Kidney capillary endothelial cell (primary cell): ENCODE data around the gene SPINK1.
"Not testable (repeated sequence)": the region's sequence is repeated elsewhere in the genome, so short reads cannot be mapped to it uniquely, and the experiment has no call there.

Source experiments
- DNase-seq: peaks from one replicate; pipeline ENCODE4 v3.0.0-alpha.2; 2018; ENCODE audit warnings: low spot score

SPINK1 gene, protein sequence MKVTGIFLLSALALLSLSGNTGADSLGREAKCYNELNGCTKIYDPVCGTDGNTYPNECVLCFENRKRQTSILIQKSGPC

DNA sequence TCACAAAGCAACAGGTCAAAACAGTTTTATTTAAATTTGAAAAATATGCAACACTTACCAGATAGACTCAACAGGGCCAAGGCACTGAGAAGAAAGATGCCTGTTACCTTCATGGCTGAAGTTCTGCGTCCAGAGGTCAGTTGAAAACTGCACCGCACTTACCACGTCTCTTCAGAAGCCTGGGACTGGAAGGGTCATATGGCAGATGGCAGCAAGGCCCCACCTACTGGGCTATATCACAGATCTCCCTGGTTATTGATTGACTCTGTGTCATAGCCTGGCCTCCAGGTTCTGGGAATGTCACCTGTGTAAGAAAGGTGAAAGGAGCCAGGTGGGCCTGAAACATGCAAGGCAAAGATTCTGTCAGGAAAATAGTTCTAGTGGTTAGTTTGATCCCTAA lies at the start of gene SPINK1:
Gene SPINK1, minus strand, starts transcription at position 207 of the 400 bp plus-strand sequence. Its CDS starts 94 bp downstream, at position 113.
- no peak for DNase-seq

DNA sequence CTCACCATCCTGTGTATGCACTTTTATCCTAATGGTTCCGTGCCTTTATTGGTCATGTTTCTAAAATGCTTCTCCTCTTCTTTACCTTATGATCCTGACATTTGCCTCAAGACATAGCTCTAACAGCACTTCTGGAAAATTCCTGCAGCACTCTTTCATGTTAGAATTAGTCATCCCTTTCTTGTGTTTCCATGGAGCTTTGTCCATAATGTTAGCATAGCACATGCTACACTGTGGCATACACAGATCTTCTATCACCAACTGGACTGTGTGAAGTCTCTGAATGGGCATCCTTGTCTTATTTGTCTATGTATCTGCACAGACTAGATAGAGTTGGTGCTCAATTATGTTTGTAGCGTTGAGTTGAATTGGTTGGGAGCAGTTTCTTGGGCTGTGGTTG lies 49.0 kb upstream of the SPINK1 start:
- DNase-seq = no peak

DNA sequence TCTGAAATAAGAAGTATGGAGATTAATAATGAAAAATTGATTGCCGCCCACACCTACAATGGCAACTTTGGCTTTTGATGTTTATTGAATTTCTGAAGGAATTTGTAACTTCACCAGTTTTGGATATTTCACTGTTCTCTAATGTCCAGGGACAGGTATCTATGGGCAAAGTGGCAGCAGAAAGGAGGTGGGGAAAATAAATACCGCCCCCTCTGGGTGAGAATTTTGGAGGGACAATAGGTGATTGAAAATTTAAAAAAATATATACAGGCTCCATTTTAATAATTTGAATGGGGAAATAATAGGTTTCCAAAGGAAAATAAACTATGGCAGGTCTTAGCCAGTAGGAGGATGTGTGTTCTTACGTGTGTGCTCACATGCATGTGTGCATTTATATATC lies 48.3 kb upstream of the SPINK1 start:
- no peak for DNase-seq

DNA sequence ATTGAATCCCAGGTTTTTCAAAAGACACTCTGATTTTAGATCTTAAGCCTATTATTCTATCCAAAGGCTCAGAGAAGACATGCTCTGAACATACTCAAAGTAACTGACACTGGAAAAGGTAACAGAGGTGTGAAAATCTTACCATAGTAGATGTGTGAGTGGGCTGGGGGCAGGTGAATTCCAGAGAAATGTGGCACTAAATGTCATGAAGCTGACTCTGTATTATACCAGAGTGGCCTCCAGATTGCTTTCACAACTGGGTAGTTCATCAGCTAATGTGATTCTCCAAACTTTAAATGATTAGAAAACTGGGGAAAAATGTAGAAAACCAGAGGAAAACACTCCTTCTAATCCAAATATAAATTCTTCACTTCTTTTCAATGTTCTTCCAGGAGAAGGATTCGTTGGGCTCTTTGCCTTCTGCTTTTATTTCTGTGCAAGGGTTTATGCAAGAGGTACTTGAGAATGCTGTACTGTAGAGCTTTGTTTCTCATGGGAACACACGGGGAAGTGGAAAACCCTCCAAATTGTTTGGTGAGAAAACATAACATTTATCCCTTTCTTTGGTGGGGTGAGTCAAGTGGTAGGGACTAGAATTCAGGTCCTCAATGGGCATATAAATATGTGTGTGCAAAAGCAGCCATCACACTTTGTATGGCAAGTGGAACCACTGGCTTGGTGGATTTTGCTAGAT lies 46.7 kb upstream of the SPINK1 start, which contains the start of gene SCGB3A2:
Gene SCGB3A2, plus strand, starts transcription at position 646 of the 694 bp plus-strand sequence. CDS start 93 bp downstream, outside the sequence.
- DNase-seq = no peak

DNA sequence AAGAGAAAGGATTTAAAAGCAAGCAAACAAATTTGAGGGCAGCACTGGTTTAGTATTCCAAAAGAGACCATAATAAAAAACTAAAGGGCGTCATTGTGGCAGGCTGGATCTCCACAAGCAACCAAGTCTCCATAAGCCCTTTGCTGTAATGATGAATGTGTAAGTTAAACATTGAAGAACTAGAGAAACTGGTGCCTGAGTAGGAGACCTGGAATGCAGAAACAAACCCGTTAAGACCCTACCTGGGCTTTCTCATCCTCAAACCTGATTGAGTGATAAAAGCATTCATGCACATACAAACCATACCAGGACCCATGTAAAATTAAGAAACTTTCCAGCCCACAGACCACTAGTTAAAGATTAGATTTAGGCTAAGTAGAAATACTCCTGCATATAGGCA lies 45.2 kb upstream of the SPINK1 start:
- DNase-seq = no peak

DNA sequence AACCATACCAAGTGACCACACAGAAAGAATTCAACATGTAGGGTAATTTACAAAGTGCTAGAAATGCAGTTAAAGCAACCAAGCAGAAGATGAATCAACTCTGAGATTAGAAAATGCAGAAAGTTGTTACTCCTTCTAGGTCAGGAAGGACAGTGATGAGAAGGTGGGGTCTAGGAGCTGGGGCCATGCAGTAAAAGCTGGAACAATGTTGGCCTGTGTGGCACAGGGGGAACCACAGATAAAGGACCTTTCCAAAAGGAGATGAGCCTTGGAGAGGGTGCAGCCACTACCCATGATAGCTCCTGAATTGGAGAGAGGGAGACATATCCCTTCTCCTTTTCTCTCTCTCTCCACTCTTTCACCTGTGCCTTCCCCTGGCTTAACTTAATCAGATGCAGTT lies 44.7 kb upstream of the SPINK1 start:
- DNase-seq = no peak

DNA sequence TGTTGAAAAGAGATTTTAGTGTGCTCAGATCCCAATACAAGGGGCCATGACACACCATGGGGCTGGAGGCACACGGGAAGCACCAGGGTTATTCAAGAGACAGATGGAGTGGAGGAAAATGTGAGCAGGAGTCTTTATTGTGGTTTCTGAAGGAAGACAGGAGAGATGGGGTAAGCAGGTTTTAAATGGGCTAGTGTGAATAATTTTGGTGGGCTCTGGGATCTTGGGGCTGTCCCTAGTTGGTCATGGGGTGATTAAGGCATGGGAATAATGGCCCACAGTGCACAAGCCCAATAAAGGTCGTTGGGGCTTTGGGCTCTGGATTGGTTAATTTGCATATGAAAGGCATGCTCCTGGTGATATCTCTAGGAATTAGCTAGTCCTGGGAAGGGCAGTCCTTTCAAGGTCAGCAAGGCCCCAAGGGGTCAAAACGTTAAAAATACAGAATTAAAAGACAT lies 43.5 kb upstream of the SPINK1 start:
- no peak for DNase-seq

DNA sequence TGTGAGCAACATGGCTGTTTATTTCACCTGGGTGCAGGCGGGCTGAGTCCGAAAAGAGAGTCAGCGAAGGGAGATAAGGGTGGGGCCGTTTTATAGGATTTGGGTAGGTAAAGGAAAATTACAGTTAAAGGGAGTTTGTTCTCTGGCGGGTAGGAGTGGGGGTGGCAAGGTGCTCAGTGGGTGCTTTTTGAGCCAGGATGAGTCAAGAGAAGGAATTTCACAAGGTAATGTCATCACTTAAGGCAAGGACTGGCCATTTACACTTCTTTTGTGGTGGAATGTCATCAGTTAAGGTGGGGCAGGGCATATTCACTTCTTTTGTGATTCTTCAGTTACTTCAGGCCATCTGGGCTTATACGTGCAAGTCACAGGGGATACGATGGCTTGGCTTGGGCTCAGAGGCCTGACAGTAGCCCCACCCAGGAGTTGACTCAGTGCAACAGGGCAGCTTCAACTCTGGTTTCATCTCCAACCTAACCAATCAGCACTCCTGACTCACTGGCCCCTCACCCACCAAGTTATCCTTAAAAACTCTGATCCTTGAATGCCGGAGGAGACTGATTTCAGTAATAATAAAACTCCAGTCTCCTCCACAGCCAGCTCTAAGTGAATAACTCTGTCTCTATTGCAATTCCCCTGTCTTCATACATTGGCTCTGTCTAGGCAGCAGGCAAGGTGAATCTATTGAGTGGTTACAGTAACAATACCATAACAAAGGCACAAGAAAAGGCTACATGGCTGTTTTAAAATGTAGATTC lies 42.8 kb upstream of the SPINK1 start:
- not testable (repeated sequence) for DNase-seq

DNA sequence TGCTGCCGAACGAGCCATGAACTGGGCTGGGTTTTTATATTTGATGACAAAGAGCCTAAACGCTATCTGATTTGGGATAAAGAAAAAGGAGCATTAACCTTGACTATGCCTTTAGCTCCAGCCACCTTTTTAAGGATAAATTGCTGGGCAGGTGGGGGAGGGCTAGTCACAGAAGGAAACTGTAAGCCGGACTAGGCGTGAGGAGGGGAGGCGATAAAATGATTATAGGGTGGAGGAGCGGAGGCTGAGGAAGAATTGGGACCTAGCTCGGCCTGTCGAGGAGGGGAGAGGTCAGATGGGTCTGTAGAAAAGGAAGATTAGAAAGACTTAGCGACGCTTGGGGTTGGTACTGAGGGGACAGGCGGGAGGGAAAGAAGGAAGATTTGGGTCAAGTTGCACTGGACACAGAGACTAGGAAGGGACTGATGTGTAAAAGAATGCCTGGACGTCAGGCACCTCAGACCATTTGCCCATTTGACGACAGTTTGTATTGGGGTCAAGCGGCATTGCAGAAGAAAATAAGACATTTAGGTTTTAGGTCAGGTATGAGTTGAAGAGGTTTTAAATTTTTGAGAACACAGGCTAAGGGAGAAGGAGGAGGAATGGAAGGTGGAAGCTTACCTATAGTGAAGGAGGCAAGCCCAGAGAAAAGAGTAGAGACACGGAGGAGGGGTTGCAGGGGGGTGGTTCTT lies 41.4 kb upstream of the SPINK1 start:
- DNase-seq = not testable (repeated sequence)

DNA sequence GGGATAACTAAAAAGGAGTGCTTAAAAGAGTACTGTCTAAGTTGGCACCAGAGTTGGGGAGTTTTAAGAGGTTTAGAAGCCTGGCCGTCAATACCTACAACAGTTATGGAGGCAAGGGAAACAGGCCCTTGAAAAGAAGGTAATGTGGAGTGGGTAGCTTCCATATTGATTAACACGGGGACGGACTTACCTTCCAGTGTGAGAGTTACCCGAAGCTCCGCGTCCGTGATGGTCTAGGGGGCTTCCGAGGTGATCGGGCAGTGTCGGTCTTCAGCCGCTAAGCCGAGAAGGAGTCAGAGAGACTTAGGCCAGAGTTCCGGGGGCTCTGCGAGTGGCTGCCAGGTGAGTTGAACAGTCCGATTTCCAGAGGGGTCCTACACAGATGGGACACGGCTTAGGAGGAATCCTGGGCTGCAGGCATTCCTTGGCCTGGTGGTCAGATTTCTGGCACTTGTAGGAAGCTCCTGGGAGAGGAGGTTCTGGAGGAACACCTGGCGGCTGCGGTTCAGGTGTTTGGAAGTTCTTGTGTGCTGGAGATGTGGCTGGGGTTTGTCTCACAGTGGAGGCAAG lies 40.6 kb upstream of the SPINK1 start:
- not testable (repeated sequence) for DNase-seq

DNA sequence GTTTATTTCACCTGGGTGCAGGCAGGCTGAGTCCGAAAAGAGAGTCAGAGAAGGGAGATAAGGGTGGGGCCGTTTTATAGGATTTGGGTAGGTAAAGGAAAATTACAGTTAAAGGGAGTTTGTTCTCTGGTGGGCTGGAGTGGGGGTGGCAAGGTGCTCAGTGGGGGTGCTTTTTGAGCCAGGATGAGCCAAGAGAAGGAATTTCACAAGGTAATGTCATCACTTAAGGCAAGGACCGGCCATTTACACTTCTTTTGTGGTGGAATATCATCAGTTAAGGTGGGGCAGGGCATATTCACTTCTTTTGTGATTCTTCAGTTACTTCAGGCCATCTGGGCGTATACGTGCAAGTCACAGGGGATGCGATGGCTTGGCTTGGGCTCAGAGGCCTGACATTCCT lies 38.4 kb upstream of the SPINK1 start:
- not testable (repeated sequence) for DNase-seq

DNA sequence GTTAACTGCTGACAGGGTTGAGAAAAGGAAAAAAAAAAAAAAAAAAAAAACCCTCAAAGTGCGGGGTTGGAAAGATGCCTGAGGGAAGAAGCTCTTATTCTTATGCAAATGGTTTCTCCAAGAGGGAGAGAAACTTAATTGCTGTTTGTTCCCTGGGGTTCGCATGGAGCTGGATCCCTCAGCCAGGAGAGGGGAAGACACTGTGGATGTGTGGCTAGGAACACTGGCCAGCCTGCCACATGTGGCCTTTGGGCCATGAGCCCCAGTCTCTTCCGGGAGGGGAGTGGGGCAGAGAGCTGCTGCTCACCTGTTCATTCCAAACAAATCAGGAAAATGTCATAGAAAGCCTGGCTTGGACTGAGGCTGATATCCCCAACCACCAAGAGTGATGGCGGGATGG lies 37.6 kb upstream of the SPINK1 start:
- DNase-seq = no peak

DNA sequence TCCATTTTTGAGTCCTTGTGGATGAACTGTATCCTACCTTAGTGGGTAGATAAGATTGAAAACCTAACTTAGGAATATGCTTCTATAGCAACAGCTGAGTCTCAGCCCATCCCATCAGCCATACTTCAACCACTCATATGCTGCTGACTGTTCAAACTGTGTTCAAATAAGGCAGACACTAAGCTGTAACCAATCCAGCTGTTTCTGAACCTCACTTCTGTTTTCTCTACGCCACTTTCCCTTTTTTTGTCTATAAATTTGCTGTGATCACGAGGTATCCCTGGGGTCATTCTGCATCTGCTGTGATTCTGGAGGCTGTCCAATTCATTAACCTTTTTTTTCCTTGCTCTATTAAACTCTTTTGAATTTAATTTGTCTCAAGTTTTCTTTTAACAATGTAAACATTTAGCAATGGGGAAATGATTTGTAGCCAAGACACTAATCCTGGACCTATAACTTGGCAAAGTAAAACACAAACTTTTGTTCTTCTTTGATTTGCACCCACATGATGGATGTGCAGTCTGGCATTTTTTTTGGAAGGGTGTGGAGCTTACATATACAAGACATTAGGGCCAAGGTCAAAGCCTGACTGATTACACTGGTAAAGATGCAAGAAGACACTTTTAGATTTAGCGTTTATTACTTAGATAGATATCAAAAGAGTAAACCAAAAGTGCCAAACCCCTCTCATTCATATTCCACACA lies 32.1 kb upstream of the SPINK1 start:
- DNase-seq = no peak

DNA sequence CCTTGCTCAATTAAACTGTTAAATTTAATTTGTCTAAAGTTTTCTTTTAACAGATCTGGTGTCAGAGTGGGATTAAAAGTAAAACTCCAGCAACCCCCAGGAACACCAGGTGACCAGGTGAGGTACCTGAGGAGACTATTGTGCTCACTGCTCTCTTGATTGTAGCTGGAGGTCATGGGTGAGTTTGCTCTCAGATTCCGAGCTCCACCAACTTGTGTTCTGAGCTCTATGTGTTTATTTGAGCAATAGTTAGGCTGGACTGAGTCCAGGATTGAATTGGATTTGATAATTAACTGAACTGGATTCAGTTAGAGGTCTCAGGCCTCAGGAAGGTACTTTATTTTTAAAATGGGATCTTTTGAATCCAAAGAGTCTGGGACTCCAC lies 29.2 kb upstream of the SPINK1 start:
- DNase-seq = no peak

DNA sequence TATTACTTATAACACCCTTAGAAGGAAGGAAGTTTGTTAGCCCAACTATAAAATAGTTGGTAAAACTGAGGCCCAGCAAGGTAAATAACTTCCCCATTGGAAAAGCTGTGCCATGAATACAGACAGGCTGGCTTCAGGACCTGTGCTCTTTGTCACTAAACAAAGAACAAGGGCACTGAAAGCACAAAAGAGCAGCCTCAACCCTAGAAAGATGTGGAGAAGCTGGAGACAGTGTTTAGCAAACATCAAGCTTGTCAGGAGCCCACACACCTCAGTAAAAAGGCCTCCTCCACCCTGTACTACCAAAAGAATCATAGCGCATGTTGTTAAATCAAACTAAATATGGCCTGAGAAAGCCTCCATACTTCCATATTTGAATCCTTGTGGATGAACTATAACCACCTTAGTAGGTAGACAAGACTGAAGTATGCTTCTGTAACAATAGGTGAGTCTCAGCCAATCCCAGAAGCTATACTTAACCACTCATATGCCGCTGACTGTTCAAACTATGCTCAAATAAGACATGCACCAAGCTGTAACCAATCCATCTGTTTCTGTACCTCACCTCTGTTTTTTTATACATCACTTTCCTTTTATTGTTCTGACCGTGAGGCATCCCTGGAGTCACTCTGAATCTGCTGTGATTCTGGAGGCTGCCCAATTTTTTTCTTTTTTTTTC lies 28.6 kb upstream of the SPINK1 start:
- no peak for DNase-seq

DNA sequence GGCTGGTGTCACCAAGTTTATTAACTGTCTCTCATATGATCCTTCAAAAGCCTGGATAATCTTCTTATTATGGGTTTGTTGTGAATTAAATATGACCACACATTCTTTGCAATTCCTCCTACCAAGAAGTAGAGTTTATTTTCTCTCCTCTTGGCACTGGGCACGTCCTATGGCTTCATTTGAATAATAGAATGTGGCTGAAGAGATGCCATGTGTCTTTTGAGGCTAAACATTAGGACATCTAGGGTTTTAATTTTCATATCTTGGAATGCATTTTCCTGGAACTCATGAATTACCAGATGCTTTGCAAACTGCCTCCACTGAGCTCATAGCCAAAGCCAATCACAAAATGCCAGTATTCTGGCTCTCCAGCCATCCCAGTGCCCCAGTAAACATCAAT lies 27.1 kb upstream of the SPINK1 start:
- DNase-seq = no peak

DNA sequence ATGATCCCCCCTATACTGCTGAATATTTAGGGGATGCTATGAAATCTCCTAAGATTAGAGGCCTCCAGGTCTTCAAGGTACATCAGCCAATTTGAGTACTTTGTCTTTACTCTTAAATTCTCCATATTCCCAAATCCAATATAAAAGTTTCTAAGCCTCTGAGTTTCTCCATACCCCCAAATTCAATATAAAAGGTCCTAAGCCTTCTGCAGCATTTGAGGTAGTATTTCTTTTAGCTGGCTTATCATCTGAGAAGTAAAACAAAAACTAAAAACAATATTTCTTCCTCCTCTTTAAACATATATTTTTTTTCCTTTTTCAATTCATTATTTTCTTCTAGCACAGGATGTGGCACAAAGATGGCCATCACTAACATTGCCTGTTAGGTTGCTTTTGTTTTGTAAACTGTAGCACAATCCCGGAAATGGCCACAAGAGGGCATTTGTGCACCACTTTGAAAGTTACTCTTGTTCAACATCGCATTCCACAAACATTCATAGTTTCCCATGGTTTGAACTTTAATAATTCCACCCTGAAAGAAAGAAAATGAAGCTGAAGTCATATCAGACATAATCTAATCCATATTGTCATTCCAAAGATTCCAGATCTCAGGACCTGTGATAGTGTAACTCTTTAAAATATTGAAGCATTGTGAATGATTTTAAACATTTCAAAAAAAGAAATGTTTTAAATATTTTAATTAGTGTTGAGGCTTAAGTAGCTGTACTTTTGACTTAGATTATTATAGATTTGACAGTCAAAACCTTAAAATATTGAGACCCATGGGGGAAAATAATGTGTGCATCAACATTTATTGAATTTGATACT lies 26.0 kb upstream of the SPINK1 start:
- peak; percentile 55 for DNase-seq

DNA sequence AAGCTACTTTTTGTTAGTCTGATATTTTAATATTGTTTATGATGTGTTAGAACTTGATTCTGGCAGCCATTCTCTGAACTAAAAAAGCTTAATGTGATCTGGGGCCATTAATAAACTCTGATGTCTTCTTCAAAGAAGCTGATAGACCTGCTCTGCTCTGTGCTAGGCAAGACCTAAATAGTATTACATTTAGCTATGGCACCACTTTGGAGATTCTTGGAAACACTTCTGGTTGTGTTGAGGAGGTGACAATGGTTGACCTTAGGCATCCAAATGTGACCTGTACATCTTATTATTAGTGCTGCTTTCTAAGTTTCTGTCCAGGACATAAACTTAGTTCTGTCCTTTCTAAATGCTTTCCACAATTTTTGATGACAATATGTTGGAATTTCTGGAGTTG lies 25.3 kb upstream of the SPINK1 start:
- no peak for DNase-seq

DNA sequence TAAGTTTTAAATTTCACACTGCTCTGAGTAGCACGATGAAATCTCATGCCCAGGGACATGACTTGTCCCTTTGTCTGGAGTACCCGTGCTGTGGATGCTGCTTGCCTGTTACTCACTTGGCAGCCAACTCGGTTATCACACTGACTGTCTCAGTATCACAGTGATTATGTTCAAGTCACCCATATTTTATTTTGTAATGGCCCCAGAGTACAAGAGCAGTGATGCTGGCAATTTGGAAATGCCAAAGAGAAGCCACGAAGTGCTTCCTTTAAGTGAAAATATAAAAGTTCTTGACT lies 24.3 kb upstream of the SPINK1 start:
- no peak for DNase-seq
